SK-N-SH treated with all-trans-retinoic acid at 6 μM for 48 hours (cell line): Measurements from ENCODE around the gene MAST3.

Source experiments
- ATAC-seq: fragments of 200-7000 bp; cut with Tn5 transposase; 3 replicates; pipeline ENCODE4 v1.9.1; 2020; ENCODE audit warnings: mild to moderate bottlenecking, moderate library complexity
- ARNTL ChIP-seq: fragments of 450-650 bp; formaldehyde crosslinking; IDR thresholded peaks from 2 replicates; pipeline ENCODE4 v1.5.0; 2020; ENCODE audit warnings: low read depth, mild to moderate bottlenecking, moderate library complexity, borderline replicate concordance
- BACH2 ChIP-seq: fragments of 250-450 bp; sonication (Bioruptor Pico); IDR thresholded peaks from 2 replicates; pipeline ENCODE4 v1.9.0; 2021; ENCODE audit warnings: mild to moderate bottlenecking, borderline replicate concordance
- CREB5 ChIP-seq: fragments of 250-450 bp; sonication (Bioruptor Pico); IDR thresholded peaks from 2 replicates; pipeline ENCODE4 v1.5.1; 2020; ENCODE audit warnings: low read depth, mild to moderate bottlenecking, moderate library complexity
- CSDC2 ChIP-seq: fragments of 250-450 bp; sonication (Bioruptor Pico); IDR thresholded peaks from 2 replicates; pipeline ENCODE4 v1.5.0; 2020; ENCODE audit warnings: mild to moderate bottlenecking, moderate library complexity
- CSRNP3 ChIP-seq: fragments of 250-450 bp; sonication (Bioruptor Pico); IDR thresholded peaks from 2 replicates; pipeline ENCODE4 v1.5.1; 2021; ENCODE audit warnings: mild to moderate bottlenecking, moderate library complexity
- ESRRG ChIP-seq: fragments of 250-450 bp; sonication (Bioruptor Pico); IDR thresholded peaks from 2 replicates; pipeline ENCODE4 v1.6.1; 2021; ENCODE audit warnings: mild to moderate bottlenecking
- GLIS3 ChIP-seq: fragments of 250-450 bp; sonication (Bioruptor Pico); IDR thresholded peaks from 2 replicates; pipeline ENCODE4 v1.5.0; 2020; ENCODE audit warnings: mild to moderate bottlenecking, moderate library complexity
- ISL1 ChIP-seq: fragments of 250-450 bp; sonication (Bioruptor Pico); IDR thresholded peaks from 2 replicates; pipeline ENCODE4 v2.1.2; 2022; ENCODE audit warnings: mild to moderate bottlenecking, moderate library complexity
- OSR1 ChIP-seq: fragments of 250-450 bp; sonication (Bioruptor Pico); IDR thresholded peaks from 2 replicates; pipeline ENCODE4 v1.8.0; 2022; ENCODE audit warnings: moderate library complexity, mild to moderate bottlenecking, inconsistent platforms
- PATZ1 ChIP-seq: fragments of 250-450 bp; sonication (Bioruptor Pico); IDR thresholded peaks from 2 replicates; pipeline ENCODE4 v1.8.0; 2020; ENCODE audit warnings: mild to moderate bottlenecking, moderate library complexity, borderline replicate concordance
- POU6F1 ChIP-seq: fragments of 250-450 bp; sonication (Bioruptor Pico); IDR thresholded peaks from 2 replicates; pipeline ENCODE4 v1.8.0; 2021; ENCODE audit warnings: low read depth, mild to moderate bottlenecking, moderate library complexity, borderline replicate concordance
- PPARA ChIP-seq: fragments of 250-450 bp; sonication (Bioruptor Pico); IDR thresholded peaks from 2 replicates; pipeline ENCODE4 v1.5.0; 2020; ENCODE audit warnings: mild to moderate bottlenecking, borderline replicate concordance
- RARB ChIP-seq: fragments of 250-450 bp; sonication (Bioruptor Pico); IDR thresholded peaks from 2 replicates; pipeline ENCODE4 v1.8.0; 2021; ENCODE audit warnings: mild to moderate bottlenecking, moderate library complexity
- SNAI2 ChIP-seq: fragments of 250-450 bp; sonication (Bioruptor Pico); IDR thresholded peaks from 2 replicates; pipeline ENCODE4 v1.5.0; 2020; ENCODE audit warnings: mild to moderate bottlenecking, moderate library complexity
- TCF4 ChIP-seq: fragments of 250-450 bp; sonication (Bioruptor Pico); IDR thresholded peaks from 2 replicates; pipeline ENCODE4 v1.8.0; 2021; ENCODE audit warnings: mild to moderate bottlenecking, moderate library complexity, borderline replicate concordance
- TOX ChIP-seq: fragments of 250-450 bp; sonication (Bioruptor Pico); IDR thresholded peaks from 2 replicates; pipeline ENCODE4 v1.8.0; 2021; ENCODE audit warnings: mild to moderate bottlenecking, moderate library complexity, borderline replicate concordance
- ZC3H10 ChIP-seq: fragments of 250-450 bp; sonication (Bioruptor Pico); IDR thresholded peaks from 2 replicates; pipeline ENCODE4 v1.5.1; 2021; ENCODE audit warnings: mild to moderate bottlenecking, moderate library complexity
- ZFP3 ChIP-seq: fragments of 250-450 bp; sonication (Bioruptor Pico); IDR thresholded peaks from 2 replicates; pipeline ENCODE4 v1.5.0; 2020; ENCODE audit warnings: mild to moderate bottlenecking, moderate library complexity
- ZFP30 ChIP-seq: fragments of 450-650 bp; formaldehyde crosslinking; IDR thresholded peaks from 2 replicates; pipeline ENCODE4 v1.5.0; 2022; ENCODE audit warnings: mild to moderate bottlenecking, moderate library complexity
- ZNF565 ChIP-seq: fragments of 450-650 bp; formaldehyde crosslinking; conservative IDR thresholded peaks from 2 replicates; pipeline ENCODE4 v1.5.0; 2020; ENCODE audit warnings: low read depth, mild to moderate bottlenecking, moderate library complexity
- ZNF70 ChIP-seq: fragments of 450-650 bp; formaldehyde crosslinking; IDR thresholded peaks from 2 replicates; pipeline ENCODE4 v1.5.0; 2020; ENCODE audit warnings: mild to moderate bottlenecking, moderate library complexity
- ZNF8 ChIP-seq: fragments of 450-650 bp; formaldehyde crosslinking; IDR thresholded peaks from 2 replicates; pipeline ENCODE4 v1.5.0; 2020; ENCODE audit warnings: mild to moderate bottlenecking, moderate library complexity
- TF ChIP-seq, protein P1 (sequence below): fragments of 250-450 bp; sonication (Bioruptor Pico); IDR thresholded peaks from 2 replicates; pipeline ENCODE4 v1.5.0; 2020; ENCODE audit warnings: mild to moderate bottlenecking, moderate library complexity

The MAST3 gene

DNA sequence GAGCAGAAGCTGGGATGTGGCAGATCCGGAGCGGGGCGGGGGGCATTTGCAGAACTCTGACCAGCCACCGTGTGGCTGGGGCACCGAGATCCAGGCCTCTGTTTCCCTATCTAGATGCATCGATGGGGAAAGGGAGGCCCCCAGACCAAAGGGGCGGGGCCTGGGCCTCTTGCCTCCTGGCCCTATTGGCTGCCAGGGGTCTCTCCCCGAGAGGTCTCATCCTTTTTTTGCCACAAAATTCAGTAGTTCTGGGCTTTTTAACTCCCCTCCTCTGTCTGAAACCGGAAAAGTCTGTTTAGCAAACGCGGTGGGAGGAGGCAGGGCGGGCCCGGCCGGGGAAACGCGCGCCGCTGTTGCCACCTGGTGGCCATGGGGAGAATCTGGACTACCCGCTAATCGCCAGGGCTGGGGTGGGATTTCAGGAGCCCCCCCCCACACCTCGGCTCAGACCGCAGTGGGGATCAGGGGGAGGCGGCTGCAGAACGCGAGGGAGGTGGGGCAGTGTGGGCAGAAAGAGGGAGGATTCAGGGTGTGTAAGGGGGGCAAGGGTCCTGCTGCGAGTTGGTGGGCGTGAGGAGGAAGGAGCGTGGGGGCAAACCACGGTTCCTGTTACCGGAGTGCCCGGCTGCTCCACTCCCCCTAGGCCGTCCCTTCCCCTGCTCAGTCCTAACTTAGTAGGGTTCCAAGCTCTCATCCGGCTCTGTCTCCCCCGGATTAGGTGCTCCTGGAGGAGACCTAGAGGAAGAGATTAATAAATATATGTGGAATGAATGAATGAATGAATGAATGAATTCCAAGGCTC, 39.2 kb upstream of the MAST3 start:
- TF ChIP-seq CSDC2 (no peak), PATZ1 (CRISPR knock-in tag) (peak; percentile 95)
- ATAC-seq, result peak; percentile 91

DNA sequence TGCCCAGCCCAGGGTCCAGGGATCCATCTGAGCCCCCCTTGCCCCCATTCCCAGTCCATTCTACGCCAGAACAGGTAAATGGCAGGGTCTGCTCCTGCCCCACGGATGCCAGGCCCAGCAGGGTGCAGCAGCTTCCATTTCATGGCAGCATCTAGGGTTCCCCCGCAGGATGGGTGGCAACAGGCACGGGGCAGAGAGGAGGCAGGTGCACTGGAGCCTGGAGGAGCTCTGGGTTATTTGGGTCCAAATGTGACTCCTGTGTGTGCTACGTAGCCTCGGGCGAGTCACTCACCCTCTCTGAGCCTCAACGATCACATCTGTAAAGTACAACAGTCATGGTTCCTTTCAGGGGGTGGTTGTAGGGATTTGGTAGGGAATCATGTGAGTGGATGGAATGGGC, 38.3 kb upstream of the MAST3 start:
- ATAC-seq, result no peak
- TF ChIP-seq ZNF565 (CRISPR knock-in tag) (no peak), ISL1 (CRISPR knock-in tag) (no peak), ZFP3 (CRISPR knock-in tag) (no peak), CSRNP3 (CRISPR knock-in tag) (no peak), TOX (CRISPR knock-in tag) (no peak), ESRRG (CRISPR knock-in tag) (no peak), PPARA (CRISPR knock-in tag) (no peak), ZC3H10 (CRISPR knock-in tag) (no peak), RARB (CRISPR knock-in tag) (no peak), ZNF8 (no peak), POU6F1 (CRISPR knock-in tag) (no peak), SNAI2 (CRISPR knock-in tag) (no peak), TCF4 (CRISPR knock-in tag) (no peak), BACH2 (CRISPR knock-in tag) (no peak), GLIS3 (CRISPR knock-in tag) (no peak), ARNTL (no peak), ZFP30 (CRISPR knock-in tag) (no peak), CREB5 (CRISPR knock-in tag) (no peak), CSDC2 (no peak)
- TF ChIP-seq, all 23 proteins: peak for 0

GRCh38 chr19:18059902-18060301, 37.7 kb upstream of the MAST3 start:
- no peak for ATAC-seq
- no peak for TF ChIP-seq ESRRG (CRISPR knock-in tag)
- no peak for TF ChIP-seq OSR1
- TF ChIP-seq TCF4 (CRISPR knock-in tag), result no peak
- no peak for TF ChIP-seq GLIS3 (CRISPR knock-in tag)
- TF ChIP-seq ZFP30 (CRISPR knock-in tag), result no peak
- no peak for TF ChIP-seq RARB (CRISPR knock-in tag)
- TF ChIP-seq PATZ1 (CRISPR knock-in tag), result no peak
- TF ChIP-seq ZNF70, result no peak
- no peak for TF ChIP-seq ZNF8
- TF ChIP-seq POU6F1 (CRISPR knock-in tag), result no peak
- TF ChIP-seq, protein P1, sequence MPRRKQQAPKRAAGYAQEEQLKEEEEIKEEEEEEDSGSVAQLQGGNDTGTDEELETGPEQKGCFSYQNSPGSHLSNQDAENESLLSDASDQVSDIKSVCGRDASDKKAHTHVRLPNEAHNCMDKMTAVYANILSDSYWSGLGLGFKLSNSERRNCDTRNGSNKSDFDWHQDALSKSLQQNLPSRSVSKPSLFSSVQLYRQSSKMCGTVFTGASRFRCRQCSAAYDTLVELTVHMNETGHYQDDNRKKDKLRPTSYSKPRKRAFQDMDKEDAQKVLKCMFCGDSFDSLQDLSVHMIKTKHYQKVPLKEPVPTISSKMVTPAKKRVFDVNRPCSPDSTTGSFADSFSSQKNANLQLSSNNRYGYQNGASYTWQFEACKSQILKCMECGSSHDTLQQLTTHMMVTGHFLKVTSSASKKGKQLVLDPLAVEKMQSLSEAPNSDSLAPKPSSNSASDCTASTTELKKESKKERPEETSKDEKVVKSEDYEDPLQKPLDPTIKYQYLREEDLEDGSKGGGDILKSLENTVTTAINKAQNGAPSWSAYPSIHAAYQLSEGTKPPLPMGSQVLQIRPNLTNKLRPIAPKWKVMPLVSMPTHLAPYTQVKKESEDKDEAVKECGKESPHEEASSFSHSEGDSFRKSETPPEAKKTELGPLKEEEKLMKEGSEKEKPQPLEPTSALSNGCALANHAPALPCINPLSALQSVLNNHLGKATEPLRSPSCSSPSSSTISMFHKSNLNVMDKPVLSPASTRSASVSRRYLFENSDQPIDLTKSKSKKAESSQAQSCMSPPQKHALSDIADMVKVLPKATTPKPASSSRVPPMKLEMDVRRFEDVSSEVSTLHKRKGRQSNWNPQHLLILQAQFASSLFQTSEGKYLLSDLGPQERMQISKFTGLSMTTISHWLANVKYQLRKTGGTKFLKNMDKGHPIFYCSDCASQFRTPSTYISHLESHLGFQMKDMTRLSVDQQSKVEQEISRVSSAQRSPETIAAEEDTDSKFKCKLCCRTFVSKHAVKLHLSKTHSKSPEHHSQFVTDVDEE (CRISPR knock-in tag), result no peak
- no peak for TF ChIP-seq ARNTL
- no peak for TF ChIP-seq ZNF565 (CRISPR knock-in tag)
- no peak for TF ChIP-seq ISL1 (CRISPR knock-in tag)
- no peak for TF ChIP-seq ZFP3 (CRISPR knock-in tag)
- TF ChIP-seq, all 23 proteins: peak for 0
